H1 (cell line): Measurements from ENCODE around the gene USP3. TPM values are rescaled to one million over a fixed set of nuclear protein-coding genes. Genes with fewer than 3 reads are reported as not detected.

Experiments
- CTCF ChIA-PET: fragments of 300-600 bp; sonication (Branson Sonifier 250); formaldehyde crosslinking; loops from one replicate; lab custom pipeline; 2021; ENCODE audit not compliant: partially characterized antibody; lab: Charles Lee
- POLR2A ChIA-PET: fragments of 300-600 bp; sonication (Branson Sonifier 250); formaldehyde crosslinking; loops from one replicate; lab custom pipeline; 2021; ENCODE audit warnings: inconsistent platforms; ENCODE audit not compliant: partially characterized antibody; lab: Charles Lee
- DNase-seq, 2 experiments: peaks; one replicate each; pipeline versions ENCODE4 v3.0.0 to v3.0.0-alpha.2; 2010 to 2022; ENCODE audit warnings: low spot score in 2 of 2, low read depth in 1 of 2, mixed read lengths in 1 of 2
- FAIRE-seq: peaks from 2 replicates; lab custom pipeline; 2011; peaks lifted over from hg19 to GRCh38; lab: Jason Lieb, UNC
- H2AFZ ChIP-seq: 2 replicates; pipeline ENCODE4 v1.8.1; 2012; ENCODE audit warnings: low read length, inconsistent platforms
- H2AK5ac ChIP-seq: 2 replicates; pipeline ENCODE4 v1.6.1; 2013; ENCODE audit warnings: low read depth, low read length
- H2BK120ac ChIP-seq: replicated peaks from 2 replicates; pipeline ENCODE3; 2013; ENCODE audit warnings: low read depth, low read length, inconsistent platforms
- H2BK12ac ChIP-seq: 2 replicates; pipeline ENCODE4 v1.6.1; 2013; ENCODE audit warnings: low read depth, low read length
- H2BK15ac ChIP-seq: 2 replicates; pipeline ENCODE4 v1.6.1; 2013; ENCODE audit warnings: low read length
- H2BK20ac ChIP-seq: 2 replicates; pipeline ENCODE4 v1.6.1; 2013; ENCODE audit warnings: low read length
- H2BK5ac ChIP-seq: 2 replicates; pipeline ENCODE4 v1.6.1; 2013; ENCODE audit warnings: low read depth, low read length
- H3K14ac ChIP-seq: 2 replicates; pipeline ENCODE4 v1.6.1; 2013; ENCODE audit warnings: inconsistent platforms; ENCODE audit not compliant: insufficient read length
- H3K18ac ChIP-seq: 2 replicates; pipeline ENCODE4 v1.6.1; 2013; ENCODE audit warnings: low read length; ENCODE audit errors: extremely low read depth
- H3K23ac ChIP-seq: 2 replicates; pipeline ENCODE4 v1.6.1; 2013; ENCODE audit warnings: inconsistent platforms; ENCODE audit not compliant: insufficient read length
- H3K23me2 ChIP-seq: 2 replicates; pipeline ENCODE4 v1.6.1; 2013; ENCODE audit warnings: low read depth, low read length
- H3K27ac ChIP-seq: 2 replicates; pipeline ENCODE4 v1.6.1; 2011; ENCODE audit warnings: low read depth, low read length, inconsistent platforms
- H3K27me3 ChIP-seq, 4 experiments: replicated peaks in 1 of 4; 1 replicate in 1 of 4; 2 replicates in 3 of 4; pipeline versions ENCODE4 v1.6.1 to v1.8.1; 2011 to 2013; ENCODE audit warnings: low read length in 3 of 4, mild to moderate bottlenecking in 3 of 4, inconsistent platforms in 2 of 4, mixed read lengths in 2 of 4, moderate library complexity in 1 of 4; ENCODE audit not compliant: control insufficient read depth in 3 of 4, insufficient read depth in 3 of 4; ENCODE audit errors: extremely low read depth in 1 of 4
- H3K36me3 ChIP-seq, 4 experiments: 2 replicates each; pipeline versions ENCODE4 v1.6.1 to v1.8.1; 2011 to 2013; ENCODE audit warnings: mild to moderate bottlenecking in 4 of 4, low read length in 3 of 4, moderate library complexity in 2 of 4, control low read depth in 1 of 4, inconsistent platforms in 1 of 4; ENCODE audit not compliant: insufficient read depth in 4 of 4, control insufficient read depth in 2 of 4
- H3K4ac ChIP-seq: replicated peaks from 2 replicates; pipeline ENCODE3; 2013; ENCODE audit warnings: low read length, low read depth, mixed read lengths, inconsistent platforms; ENCODE audit not compliant: insufficient read length
- H3K4me1 ChIP-seq, 4 experiments: replicated peaks in 1 of 4; 1 replicate in 1 of 4; 2 replicates in 3 of 4; pipeline versions ENCODE4 v1.6.1 to v1.8.1; 2011 to 2013; ENCODE audit warnings: low read length in 3 of 4, inconsistent platforms in 2 of 4, mixed read lengths in 1 of 4; ENCODE audit not compliant: insufficient read depth in 4 of 4, control insufficient read depth in 3 of 4
- H3K4me2 ChIP-seq, 2 experiments: 2 replicates each; pipeline versions ENCODE4 v1.6.1 to v1.8.1; 2011 to 2013; ENCODE audit warnings: low read depth in 2 of 2, low read length in 2 of 2, control low read depth in 1 of 2, inconsistent platforms in 1 of 2, mild to moderate bottlenecking in 1 of 2; ENCODE audit not compliant: insufficient read depth in 1 of 2
- H3K4me3 ChIP-seq, 4 experiments: fragments of 200-600, 300-600 bp in 1 of 4; sonication (generic), shearing (Covaris generic), sonication (Bioruptor Twin) in 1 of 4; 2 replicates each; pipeline versions ENCODE4 v1.5.1 to v1.8.1; 2011 to 2016; ENCODE audit warnings: low read length in 4 of 4, low read depth in 3 of 4, control low read depth in 2 of 4, inconsistent platforms in 2 of 4, mild to moderate bottlenecking in 2 of 4, mixed read lengths in 1 of 4, moderate library complexity in 1 of 4; ENCODE audit not compliant: insufficient read depth in 2 of 4; ENCODE audit errors: extremely low read depth in 1 of 4
- H3K56ac ChIP-seq: replicated peaks from 2 replicates; pipeline ENCODE3; 2013; ENCODE audit warnings: low read depth, mild to moderate bottlenecking, mixed read lengths, low read length, inconsistent platforms; ENCODE audit not compliant: insufficient read length
- H3K79me1 ChIP-seq: 2 replicates; pipeline ENCODE4 v1.6.1; 2013; ENCODE audit warnings: low read depth, low read length, control low read depth
- H3K79me2 ChIP-seq, 2 experiments: 2 replicates each; pipeline versions ENCODE4 v1.6.1 to v1.8.1; 2012 to 2013; ENCODE audit warnings: low read length in 2 of 2, mild to moderate bottlenecking in 2 of 2, inconsistent platforms in 1 of 2; ENCODE audit not compliant: insufficient read depth in 2 of 2, control insufficient read depth in 1 of 2
- H3K9ac ChIP-seq, 4 experiments: replicated peaks in 1 of 4; 1 replicate in 1 of 4; 2 replicates in 3 of 4; pipeline versions ENCODE4 v1.6.1 to v1.8.1; 2011 to 2013; ENCODE audit warnings: low read depth in 3 of 4, low read length in 3 of 4, control low read depth in 2 of 4, mild to moderate bottlenecking in 2 of 4, moderate library complexity in 2 of 4, inconsistent platforms in 1 of 4; ENCODE audit errors: extremely low read depth in 1 of 4
- H3K9me3 ChIP-seq, 2 experiments: 2 replicates each; pipeline versions ENCODE4 v1.6.1 to v1.8.1; 2012 to 2013; ENCODE audit warnings: mild to moderate bottlenecking in 2 of 2, moderate library complexity in 2 of 2, control low read depth in 1 of 2, inconsistent platforms in 1 of 2, low read depth in 1 of 2, low read length in 1 of 2, mixed read lengths in 1 of 2; ENCODE audit not compliant: insufficient read depth in 2 of 2
- H4K20me1 ChIP-seq, 2 experiments: replicated peaks in 1 of 2; 2 replicates each; pipeline versions ENCODE3 to v1.8.1; 2011 to 2013; ENCODE audit warnings: inconsistent platforms in 2 of 2, low read length in 2 of 2, mild to moderate bottlenecking in 1 of 2; ENCODE audit not compliant: insufficient read depth in 2 of 2, control insufficient read depth in 1 of 2
- H4K5ac ChIP-seq: 2 replicates; pipeline ENCODE4 v1.6.1; 2013; ENCODE audit warnings: low read length, low read depth, mixed read lengths, inconsistent platforms; ENCODE audit not compliant: insufficient read length
- H4K8ac ChIP-seq: 2 replicates; pipeline ENCODE4 v1.8.0; 2013; ENCODE audit warnings: mild to moderate bottlenecking, moderate library complexity, low read length, inconsistent platforms; ENCODE audit not compliant: insufficient read depth; ENCODE audit errors: extremely low read depth
- H4K91ac ChIP-seq: replicated peaks from 2 replicates; pipeline ENCODE3; 2013; ENCODE audit warnings: low read length, mixed read lengths, inconsistent platforms; ENCODE audit not compliant: insufficient read length
- CEBPB ChIP-seq: IDR thresholded peaks from 2 replicates; pipeline ENCODE4 v1.6.1; 2012; ENCODE audit warnings: low read depth, low read length
- EGR1 ChIP-seq: IDR thresholded peaks from 2 replicates; pipeline ENCODE4 v1.6.1; 2011; ENCODE audit warnings: low read depth, low read length, borderline replicate concordance
- EZH2 ChIP-seq: fragments of 200-600 bp; sonication (generic); IDR thresholded peaks from 2 replicates; pipeline ENCODE4 v1.7.1; 2012; ENCODE audit warnings: low read depth, mild to moderate bottlenecking, moderate library complexity, low read length, inconsistent platforms; ENCODE audit not compliant: severe bottlenecking
- GTF2F1 ChIP-seq: IDR thresholded peaks from 2 replicates; pipeline ENCODE4 v1.6.1; 2012; ENCODE audit warnings: low read depth, low read length, improper control_type of control experiment, borderline replicate concordance
- TAF7 ChIP-seq: optimal IDR thresholded peaks from 2 replicates; pipeline ENCODE3; 2011; ENCODE audit warnings: low read depth, mild to moderate bottlenecking, inconsistent platforms, low read length, moderate library complexity, borderline replicate concordance
- WGBS, 2 experiments: shearing (Covaris generic) in 1 of 2; methylation state at CpG; one replicate each; pipeline versions ENCODE4 v1.1.6 to v1.1.7; 2013 to 2015; ENCODE audit warnings: low lambda C conversion rate in 2 of 2, mixed read lengths in 2 of 2, inconsistent platforms in 1 of 2, low coverage in 1 of 2, missing lambda C conversion rate in 1 of 2; ENCODE audit not compliant: insufficient replicate concordance in 2 of 2, insufficient coverage in 1 of 2, insufficient read length in 1 of 2; ENCODE audit errors: extremely low coverage in 1 of 2, missing lambda C conversion rate in 1 of 2; 5-methylcytosine and 5-hydroxymethylcytosine counted together
- polyA plus RNA-seq, 7 experiments: library from polyadenylated mRNA; depleted of rRNA in 3 of 7; stranded (reverse) in 5 of 7; unstranded in 2 of 7; fragments of >200 nt in 5 of 7; fragments of 200-250 nt in 2 of 7; gene quantifications; 1 replicate in 5 of 7; 2 replicates in 1 of 7; 4 replicates in 1 of 7; pipeline versions ENCODE4 v1.2.1 to v1.2.3, GENCODE V29; 2011 to 2013; ENCODE audit warnings: missing spikeins in 2 of 7, mixed read lengths in 2 of 7
- total RNA-seq: library from RNA; stranded (reverse); fragmentation: NEBNext Ultra II Directional; extraction: Animal tissue kit (Norgen Biotek cat#: 25700); gene quantifications from 2 replicates; pipeline ENCODE4 v1.2.1, GENCODE V29; 2021

The USP3 gene
- total and polyA plus RNA-seq, 2 of the 8 experiments (the other 6 are each of a cell fraction or from before 2014, with no cell fraction given) = 15.5 to 16.2 TPM

GRCh38 chr15:63473007-63473748, 31.2 kb upstream of the USP3 start:
- no peak overlapping the region for H3K4me3 ChIP-seq
- FAIRE-seq (no peak), DNase-seq (no peak)
- no peaks in the 10 kb centered on the region for H3K36me3 ChIP-seq
- no peak overlapping the region for H2BK12ac ChIP-seq
- no peaks in the 10 kb centered on the region; a peak in 3 of 7 replicates for H3K4me1 ChIP-seq
- TF ChIP-seq EGR1 = no peak
- TF ChIP-seq EZH2 = no peak
- TF ChIP-seq CEBPB = peak; percentile 60
- no peak for TF ChIP-seq GTF2F1
- TF ChIP-seq TAF7 = no peak
- H3K27me3 ChIP-seq = no peaks in the 10 kb centered on the region
- no peak overlapping the region for H3K23ac ChIP-seq
- no peak overlapping the region for H3K14ac ChIP-seq
- H2BK120ac ChIP-seq = no peak overlapping the region
- H3K9me3 ChIP-seq = no peaks in the 10 kb centered on the region
- H4K91ac ChIP-seq = no peak overlapping the region
- CTCF ChIA-PET = no interaction called here
- no peak overlapping the region for H3K18ac ChIP-seq
- no peak overlapping the region for H3K56ac ChIP-seq
- H3K27ac ChIP-seq = no peak overlapping the region
- H3K79me2 ChIP-seq = no peaks in the 10 kb centered on the region
- H2BK20ac ChIP-seq = no peak overlapping the region
- H4K8ac ChIP-seq = no peak overlapping the region
- no peaks in the 10 kb centered on the region for H3K79me1 ChIP-seq
- H2AFZ ChIP-seq = no peak overlapping the region
- H3K9ac ChIP-seq = no peak overlapping the region
- no peak overlapping the region for H2AK5ac ChIP-seq
- no peak overlapping the region for H3K4me2 ChIP-seq
- 86% methylated on average over 9 of the region's 9 CpGs; no CpG with 5 or more reads in 1 of the 2 experiments for WGBS, 2 experiments
- H4K20me1 ChIP-seq = no peaks in the 10 kb centered on the region
- no peak overlapping the region for H3K4ac ChIP-seq
- H3K23me2 ChIP-seq = no peaks in the 10 kb centered on the region
- POLR2A ChIA-PET = no interaction called here
- H2BK15ac ChIP-seq = no peak overlapping the region
- no peak overlapping the region for H4K5ac ChIP-seq
- no peak overlapping the region for H2BK5ac ChIP-seq
